HUDEP-2 (cell line): ENCODE results near the gene PAQR5.
A peak's percentile ranks its signal among the peaks of the same experiment; 100 is the strongest.
"Not testable (repeated sequence)": the region's sequence is repeated elsewhere in the genome, so short reads cannot be mapped to it uniquely, and the experiment has no call there.

Experiments used
- DNase-seq, 76 experiments: peaks; one replicate each; lab custom pipeline; 2025; ENCODE audit not compliant: unreplicated experiment in 76 of 76; lab: John Stamatoyannopoulos, UW

PAQR5 gene

GRCh38 chr15:69413822-69414700 lies 115.3 kb downstream of the PAQR5 start, which contains the start of gene KIF23:
Gene KIF23 (plus strand): TSS chr15:69414349. CDS start chr15:69414466, 117 bp downstream.
- peak in 75 of 76 experiments; percentile 10 to 92 (median 81) for DNase-seq

- DNase-seq: peak in 41 of 76 experiments; percentile 5 to 46 (median 26)
Observed at GRCh38 chr15:69414701-69415167, 116.0 kb downstream of the PAQR5 start.

GRCh38 chr15:69415381-69415780 lies 116.7 kb downstream of the PAQR5 start:
- DNase-seq: no peak

- DNase-seq: no peak
Observed at GRCh38 chr15:69417581-69417980, 118.9 kb downstream of the PAQR5 start.

- DNase-seq: no peak
Observed at GRCh38 chr15:69421498-69421897, 122.8 kb downstream of the PAQR5 start.

- no peak for DNase-seq
Observed at GRCh38 chr15:69422336-69422895, 123.7 kb downstream of the PAQR5 start.

- DNase-seq: no peak
Observed at GRCh38 chr15:69424001-69424400, 125.3 kb downstream of the PAQR5 start.

GRCh38 chr15:69424748-69425413 lies 126.2 kb downstream of the PAQR5 start:
- DNase-seq: no peak

GRCh38 chr15:69433831-69434230 lies 135.1 kb downstream of the PAQR5 start:
- DNase-seq: no peak

GRCh38 chr15:69434238-69434637 lies 135.5 kb downstream of the PAQR5 start:
- no peak for DNase-seq

GRCh38 chr15:69434679-69435078 lies 136.0 kb downstream of the PAQR5 start:
- DNase-seq: no peak

GRCh38 chr15:69435985-69436384 lies 137.3 kb downstream of the PAQR5 start:
- DNase-seq: no peak

GRCh38 chr15:69436951-69437350 lies 138.2 kb downstream of the PAQR5 start:
- DNase-seq: no peak

- no peak for DNase-seq
Observed at GRCh38 chr15:69439623-69440022, 140.9 kb downstream of the PAQR5 start.

GRCh38 chr15:69443032-69443611 lies 144.4 kb downstream of the PAQR5 start:
- DNase-seq: no peak

- DNase-seq: no peak
Observed at GRCh38 chr15:69444686-69445085, 146.0 kb downstream of the PAQR5 start.

- no peak for DNase-seq
Observed at GRCh38 chr15:69446953-69447352, 148.2 kb downstream of the PAQR5 start.

- not testable (repeated sequence) for DNase-seq
Observed at GRCh38 chr15:69450221-69450620, 151.5 kb downstream of the PAQR5 start.

GRCh38 chr15:69450968-69451695 lies 152.4 kb downstream of the PAQR5 start:
- no peak for DNase-seq

GRCh38 chr15:69451951-69452691 lies 153.4 kb downstream of the PAQR5 start:
- peak in 34 of 76 experiments; percentile 6 to 74 (median 42) for DNase-seq
